GM19455 (cell line): ENCODE measurements around the gene TBX15.

Source experiments
- ATAC-seq: cut with Tn5 transposase; IDR thresholded peaks from one replicate; pipeline ENCODE4 v1.9.1; 2021; ENCODE audit not compliant: unreplicated experiment

TBX15 gene

DNA sequence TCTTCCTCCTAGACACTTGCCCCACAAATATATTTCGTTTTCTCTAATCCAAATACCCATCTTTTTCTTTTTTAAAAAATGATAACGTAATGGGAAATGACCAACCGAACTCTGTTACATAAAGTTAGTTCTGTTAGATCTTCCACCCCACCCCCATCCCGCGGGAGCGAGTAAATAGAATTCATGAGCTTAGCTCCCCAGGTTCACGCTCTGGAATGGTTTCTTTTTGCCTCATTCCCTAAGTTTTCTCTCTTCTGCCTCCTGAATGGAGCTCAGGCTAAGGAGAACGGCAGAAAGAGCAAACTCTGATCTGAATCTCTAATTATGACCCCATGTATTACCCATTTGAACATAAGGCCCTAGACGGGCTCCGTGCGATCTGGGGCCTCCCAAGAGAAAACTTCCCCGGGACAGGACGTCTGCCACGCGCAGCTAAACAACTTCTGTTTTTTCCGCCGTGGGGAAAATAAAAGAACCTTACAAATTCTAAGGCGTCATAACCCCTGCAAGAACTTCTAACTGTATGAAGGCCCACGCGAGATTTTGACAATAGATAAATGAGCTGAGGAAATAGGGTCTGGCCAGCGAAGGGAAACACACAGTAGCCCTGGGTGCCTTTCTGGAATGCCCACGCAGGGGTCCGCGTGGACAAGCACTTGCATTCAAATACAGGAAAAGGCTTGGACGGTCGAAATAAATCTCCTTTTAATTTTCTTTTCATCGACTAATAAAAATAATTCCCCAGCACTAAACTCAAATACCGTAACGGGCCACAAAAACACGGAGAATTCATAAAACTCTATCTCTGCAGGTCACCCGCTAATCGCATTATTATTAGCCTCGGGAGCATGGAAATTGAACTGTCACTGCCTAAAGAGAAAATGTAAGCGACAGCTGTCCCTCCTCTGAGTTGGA is 2.2 kb downstream of the TBX15 start:
- no peak for ATAC-seq

DNA sequence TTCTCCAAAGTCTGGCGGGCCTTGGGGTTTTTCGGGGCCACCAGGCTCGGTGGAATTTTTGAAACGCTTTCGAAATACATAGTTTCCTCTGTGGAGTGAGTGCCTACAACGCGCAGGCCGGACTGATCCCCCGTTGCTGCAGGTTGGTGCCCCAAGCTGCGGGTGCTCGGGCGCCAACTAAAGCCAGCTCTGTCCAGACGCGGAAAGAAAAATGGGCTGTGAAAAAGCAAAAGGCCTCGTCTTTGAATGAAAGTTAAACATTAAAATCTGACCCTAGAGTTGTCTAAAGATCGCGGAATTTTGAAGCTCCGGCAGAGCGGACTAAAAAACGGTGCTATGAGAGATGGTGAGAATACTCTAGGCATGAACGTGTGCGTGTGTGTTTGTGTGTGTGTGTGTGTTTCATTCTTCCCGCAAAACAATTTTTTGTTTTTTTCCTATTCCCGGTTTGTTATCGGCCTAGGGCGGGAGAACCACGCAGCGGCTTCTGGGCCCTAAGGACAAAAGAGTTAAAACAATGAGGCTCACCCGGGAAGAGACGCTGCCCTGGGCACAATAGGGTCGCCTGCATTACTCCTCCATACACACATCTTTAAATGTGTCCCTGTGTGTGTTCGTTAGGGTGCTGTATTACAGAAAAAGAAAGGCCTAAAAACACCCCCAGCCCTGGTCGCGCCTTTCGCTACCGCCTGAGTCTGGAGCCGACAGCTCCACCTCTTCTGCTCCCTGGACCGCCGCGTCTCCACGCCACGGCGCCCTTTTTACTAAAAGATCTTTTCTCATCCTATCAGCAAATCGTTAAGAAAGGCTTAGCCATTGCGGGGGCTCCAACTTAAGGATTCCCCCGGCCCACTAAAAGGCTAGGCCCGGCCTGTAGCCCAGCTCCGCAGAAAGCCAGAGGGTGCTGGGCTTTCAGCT is 3.2 kb downstream of the TBX15 start:
- no peak for ATAC-seq

DNA sequence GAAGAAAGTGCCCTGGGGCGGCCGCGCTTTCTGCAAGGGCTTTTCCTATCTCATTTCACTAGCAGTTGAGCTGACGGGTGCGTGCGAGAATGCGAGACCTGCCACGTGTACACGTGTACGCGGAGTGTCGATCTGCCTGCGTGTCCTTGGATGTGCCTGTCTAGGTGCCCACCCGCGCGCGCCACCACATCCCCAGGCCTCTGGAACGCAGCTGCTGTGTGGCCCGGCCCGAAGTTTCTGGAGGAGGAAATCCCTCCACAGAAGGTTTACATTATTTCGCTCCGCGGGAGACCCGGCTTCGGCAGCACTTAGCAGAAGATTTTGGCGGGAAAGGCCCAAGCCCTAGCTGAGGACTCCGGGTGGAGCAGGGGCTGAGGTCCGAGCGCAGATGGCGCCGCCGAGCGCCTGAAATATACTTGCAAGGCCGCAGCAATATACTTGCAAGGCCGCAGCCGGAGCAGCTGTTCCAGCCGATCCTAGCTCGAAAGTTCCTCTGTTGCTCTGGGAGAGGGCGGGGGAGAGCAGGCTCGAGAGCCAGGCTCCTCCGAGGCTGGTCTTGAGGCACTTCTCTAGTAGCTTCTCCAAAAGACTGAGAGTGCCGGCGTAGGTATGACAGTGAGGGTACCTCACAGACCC is 3.9 kb downstream of the TBX15 start:
- ATAC-seq, result no peak

DNA sequence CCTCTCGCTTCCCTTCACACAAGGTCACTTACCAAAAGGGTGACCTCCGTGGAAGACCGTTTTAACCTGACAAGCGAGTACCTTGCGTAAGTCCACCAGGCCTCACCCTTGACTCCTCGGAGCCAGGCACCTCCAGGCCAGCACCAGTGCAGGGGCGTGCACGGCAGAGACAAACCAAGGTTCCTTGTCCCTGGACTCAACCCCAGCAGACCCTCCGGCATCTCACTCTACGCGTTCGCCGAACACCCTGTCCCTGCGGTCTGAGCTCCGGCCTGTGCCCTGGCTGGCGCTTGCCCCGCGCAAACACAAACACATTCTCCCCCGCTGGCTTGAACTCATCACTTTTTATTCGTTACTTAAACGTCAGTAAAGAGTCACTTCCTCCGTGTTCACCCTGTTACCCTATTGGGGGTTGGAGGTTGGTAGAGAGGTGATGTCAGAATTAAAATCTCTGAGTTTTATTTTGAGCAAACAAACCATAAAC is 4.5 kb downstream of the TBX15 start:
- ATAC-seq, result no peak

DNA sequence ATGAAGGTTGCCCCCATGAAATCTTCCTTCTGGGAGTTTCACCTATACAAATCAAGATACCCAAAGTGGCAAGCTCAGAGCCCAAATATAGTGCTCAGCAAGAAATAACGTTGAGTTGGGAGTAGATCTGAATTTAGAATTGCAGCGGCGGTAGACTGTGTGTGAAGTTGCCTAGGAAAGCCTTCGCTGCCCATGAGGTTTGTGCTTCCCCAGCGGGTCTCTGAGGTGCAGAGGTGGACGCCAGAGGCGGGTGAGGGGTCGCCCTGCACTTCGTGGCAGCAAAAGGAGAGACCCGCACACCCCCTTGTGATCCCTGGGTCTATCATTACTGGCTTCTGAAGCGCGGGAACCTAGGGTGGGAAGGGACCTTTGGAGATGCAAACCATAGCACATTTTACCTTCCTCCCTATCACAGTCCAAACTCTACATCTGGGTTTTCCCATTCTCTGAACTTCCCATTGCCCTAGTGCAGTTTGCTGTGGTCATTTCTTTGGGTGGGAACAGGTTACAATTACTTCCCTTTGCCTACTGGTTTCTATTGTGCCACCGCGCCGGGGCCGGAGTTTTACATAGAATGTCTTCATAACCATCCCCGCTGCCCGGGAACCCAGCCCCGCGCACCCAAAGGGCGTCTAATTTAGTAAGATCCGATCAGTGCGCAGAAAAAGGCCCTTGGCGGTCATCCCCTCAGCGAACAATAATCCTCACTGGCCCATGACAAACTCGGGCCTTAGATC is 5.2 kb downstream of the TBX15 start:
- no peak for ATAC-seq

DNA sequence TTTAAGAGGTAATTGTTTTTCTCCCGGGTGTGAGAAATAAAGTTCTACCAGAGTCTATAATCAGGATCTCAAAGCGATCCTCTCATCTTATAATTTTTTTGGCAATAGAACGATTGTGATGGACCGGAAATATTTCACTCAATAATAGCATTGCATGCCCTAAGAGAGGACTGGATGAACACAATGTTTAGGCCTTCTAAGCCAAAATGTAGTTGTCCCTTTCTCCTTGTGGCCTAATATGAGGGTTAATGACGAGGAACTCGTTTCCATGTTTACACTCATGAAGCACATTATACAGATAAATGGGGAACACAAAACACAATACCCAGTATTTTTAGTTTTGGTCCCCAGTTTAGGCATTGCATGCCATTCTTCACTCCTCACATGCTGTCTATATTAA is 5.9 kb downstream of the TBX15 start:
- no peak for ATAC-seq

DNA sequence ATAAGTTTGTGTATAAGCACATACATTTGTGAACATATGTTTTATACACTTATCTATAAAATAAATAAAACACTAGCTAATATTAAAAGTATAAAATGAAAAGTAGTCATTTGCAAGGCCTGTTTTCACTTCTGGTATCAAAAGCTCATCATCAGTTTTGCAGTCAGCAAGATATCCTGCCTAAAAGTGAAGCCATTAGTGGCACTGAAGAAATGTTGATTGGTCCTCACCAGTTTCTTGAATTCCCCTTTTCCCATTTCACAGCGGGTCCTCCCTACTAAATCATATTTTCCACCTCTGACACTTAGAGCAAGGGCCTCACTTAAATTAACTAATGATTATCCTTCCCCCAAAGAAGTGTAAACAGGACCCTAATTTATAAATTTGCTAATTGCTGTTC is 6.7 kb downstream of the TBX15 start:
- no peak for ATAC-seq

DNA sequence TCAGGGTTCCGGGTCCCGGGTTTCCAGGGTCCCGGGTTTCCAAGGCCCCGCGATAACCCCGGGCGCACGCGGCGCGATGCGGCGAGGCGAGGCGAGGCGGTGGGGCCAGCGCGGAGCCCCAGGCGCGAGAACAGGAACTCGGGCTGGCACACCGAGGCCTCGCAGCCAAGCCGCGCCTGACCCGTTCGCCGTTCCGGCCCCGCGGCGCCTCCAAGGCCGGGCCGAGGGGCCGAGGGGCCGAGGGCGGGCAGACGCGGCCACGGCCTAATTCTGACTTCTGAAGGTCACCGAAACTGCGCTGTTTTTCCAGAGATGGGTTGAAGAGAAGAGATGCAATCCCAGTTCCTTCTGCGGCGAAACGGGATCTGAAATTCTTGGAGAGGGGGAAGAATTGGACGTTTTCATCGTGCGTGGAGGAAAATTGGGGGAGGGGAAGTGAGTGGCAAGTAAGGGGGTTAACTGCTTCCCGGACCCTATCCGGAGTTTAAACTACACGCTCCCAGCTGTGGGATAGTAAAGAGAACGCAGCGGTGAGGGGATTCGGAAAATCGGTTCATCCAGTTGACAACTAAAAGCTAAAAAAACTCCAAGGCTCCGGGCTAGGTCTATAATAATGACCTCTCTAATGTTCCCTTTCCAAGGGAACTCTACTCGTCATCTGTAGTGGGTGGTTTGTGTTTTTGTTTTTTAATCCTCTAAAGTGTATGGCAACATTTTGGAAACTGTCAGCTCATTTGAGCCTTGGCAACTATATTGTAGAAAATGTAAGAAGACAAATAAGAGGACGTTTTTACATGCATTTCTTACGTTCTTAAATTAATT is 8.2 kb downstream of the TBX15 start:
- no peak for ATAC-seq

DNA sequence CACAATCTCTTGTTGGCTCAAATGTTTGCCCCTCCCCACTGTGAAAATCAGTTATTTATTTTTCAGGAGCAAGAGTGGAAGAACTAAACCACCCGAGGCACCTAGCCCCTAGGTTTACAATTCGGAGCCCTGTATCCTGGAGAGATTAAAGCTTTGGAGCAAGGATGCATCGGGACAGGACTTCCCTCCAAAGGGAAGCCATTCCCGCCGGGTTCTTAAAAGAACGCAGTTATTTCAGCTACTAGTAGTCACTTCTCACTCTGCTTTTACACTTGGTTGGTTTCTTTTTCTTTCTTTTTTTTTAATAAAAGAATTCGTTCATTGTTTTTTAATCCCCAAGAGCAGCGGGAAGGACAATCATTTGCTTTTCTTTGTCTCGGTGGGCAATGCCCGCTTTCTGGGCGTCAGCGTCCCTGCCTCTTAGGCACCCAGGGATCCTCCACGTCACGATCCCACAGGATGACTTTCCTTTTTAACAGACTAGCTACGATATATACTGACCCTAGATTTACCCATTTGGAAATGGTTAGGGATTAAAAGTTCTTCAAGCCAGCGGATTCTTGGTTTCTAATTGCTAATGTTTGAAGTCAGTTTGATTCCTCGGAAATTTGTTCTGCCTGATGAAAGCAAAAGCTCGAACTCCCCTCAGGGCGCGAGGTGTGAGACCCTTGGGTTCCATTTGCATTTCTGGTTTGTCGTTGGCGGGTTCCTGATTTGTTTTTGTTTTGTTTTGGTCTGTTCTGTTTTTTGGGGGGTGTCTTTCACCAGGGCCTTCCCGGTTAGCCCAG is 9.0 kb downstream of the TBX15 start:
- ATAC-seq, result no peak

DNA sequence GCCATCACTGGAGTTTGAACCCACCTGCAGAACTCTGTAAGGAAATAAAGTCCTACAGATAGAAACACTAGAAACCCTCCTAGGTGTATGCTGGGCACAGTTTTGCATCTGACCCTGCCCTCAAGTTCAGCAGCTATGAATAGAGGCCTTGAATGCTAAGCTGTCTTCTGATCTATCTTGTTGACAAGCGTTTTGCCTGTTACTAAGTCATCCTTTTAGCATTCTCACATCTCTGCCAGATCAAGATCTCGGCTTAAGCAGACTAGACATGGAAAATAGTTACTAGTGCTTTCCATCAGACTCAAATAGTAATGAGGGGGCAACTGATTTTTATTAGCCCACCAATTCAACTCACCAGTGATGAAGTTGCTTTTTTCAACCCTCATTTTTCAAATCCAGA is 10.5 kb downstream of the TBX15 start:
- ATAC-seq, result no peak

DNA sequence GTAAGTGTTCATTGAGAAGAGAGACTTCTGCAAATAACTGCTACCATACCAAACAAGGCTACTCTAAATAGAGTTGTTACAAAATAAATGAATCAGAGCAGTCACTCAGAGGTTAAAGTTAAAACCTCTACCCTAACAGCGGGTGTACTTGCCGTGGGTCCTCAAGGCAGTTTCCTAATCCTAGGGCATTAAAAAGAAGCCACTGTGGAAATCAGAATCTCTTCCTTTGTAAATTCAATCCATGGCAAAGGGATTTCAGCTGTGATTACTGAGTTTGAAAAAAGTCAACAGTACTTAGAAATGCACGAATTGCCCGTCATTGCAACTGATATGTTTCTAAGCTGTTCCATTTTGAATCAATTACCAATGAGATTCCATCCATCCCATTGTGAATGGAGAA is 13.5 kb downstream of the TBX15 start:
- ATAC-seq, result no peak

DNA sequence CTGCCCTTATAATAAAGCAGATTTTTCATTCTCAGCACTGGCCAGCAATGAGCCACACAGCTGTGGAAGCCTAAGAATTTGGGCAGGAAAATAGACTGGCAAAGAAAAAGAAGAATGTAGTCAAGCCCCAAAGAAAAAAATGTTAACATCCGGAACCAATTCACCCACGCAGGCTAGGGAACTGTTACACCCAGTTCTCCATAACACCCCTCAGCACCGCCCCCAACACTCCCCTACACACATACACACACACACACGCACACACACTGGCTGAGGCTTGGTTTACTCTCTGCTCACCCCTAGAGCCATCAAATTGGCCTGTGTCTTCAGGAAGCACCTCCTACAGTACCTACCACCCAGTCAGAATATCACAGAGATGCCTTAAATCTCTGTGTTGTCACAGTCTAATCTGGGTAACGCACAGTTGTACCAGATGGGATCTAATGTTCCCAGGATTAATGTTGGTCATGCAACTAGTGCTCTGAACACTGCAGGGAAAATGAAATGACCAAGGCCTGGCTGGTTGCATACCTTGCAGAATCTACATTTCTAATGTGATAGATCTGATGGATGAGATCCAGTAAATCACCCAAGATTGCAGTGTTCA is 14.5 kb downstream of the TBX15 start:
- ATAC-seq, result no peak

DNA sequence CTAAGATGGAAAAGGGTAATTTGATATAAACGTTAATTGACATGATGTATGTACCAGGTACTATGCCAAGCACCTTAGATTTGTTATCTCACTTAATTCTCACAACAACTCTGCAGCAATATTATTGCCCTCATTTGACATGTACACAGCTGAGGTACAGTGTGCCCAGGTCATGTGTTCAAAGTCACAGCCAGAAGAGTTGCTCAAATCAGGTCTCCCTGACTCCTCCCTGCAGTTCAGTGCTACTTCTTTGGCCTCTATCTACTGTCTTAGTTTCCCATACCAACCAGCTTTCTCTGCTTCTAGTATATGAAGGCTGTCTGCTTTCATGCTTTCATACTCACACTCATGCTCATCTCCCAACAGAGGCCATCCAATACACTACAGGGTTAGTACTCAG is 15.1 kb downstream of the TBX15 start:
- no peak for ATAC-seq

DNA sequence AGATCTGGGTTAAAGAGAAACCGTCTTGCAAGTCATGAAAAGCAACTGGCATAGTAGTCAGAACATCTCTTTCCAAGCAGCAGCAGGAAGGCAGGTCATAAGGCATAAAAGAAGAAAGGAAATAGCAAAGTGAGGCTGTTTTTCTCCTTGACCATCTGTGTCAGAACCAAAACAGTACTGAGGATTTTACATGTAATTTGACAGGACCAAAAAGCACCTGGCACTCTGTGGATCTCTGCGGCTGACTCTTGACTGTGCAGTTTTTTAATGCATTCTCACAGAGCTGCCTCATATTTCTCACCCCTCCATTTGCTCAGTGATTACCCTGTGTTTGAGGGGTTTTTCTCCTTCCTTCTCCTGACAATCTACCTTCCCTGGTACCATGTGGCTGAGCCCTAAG is 17.7 kb downstream of the TBX15 start:
- no peak for ATAC-seq

DNA sequence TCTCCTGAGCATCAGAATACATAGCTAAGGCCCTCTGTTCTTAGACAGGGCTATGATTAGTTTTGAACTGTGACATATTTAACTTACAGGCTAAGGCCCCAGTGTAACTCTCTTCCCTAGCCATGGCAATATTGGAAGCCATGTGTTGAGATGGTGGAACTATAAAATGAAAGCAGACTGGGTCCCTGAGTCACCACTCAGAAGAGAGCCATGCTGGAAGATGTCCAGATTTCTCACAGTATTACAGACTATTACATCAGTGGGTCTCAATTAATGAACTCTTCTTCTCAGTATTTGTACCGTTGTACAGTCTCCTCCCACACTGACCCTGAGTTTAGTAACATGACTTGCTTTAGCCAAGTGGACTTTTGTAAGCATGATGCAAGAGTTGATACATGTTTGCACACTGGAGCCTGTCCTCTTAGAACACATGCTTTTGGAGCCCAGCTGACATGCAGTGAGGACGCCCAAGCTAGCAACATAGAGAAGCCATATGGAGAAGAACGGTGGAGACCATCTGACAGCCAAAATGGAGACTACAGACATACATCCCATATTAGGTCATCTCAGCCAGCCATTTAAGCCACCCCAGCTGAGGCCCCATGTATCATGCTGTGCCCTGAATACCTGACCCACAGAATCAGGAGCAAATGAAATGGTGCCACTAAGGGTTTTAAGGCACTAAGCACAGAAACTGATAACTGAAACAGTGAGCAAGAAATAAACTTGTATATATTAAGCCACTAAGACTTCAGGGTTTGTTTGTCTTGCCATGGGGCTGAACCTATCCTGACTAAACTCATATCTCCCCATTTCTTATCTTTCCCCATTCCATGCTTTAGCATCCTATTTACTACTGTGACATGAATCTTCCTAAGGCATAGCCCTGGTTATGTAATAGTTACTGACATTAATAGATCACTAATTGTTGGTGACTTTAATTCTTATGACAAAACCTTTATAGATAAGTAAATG is 24.4 kb downstream of the TBX15 start:
- no peak for ATAC-seq

DNA sequence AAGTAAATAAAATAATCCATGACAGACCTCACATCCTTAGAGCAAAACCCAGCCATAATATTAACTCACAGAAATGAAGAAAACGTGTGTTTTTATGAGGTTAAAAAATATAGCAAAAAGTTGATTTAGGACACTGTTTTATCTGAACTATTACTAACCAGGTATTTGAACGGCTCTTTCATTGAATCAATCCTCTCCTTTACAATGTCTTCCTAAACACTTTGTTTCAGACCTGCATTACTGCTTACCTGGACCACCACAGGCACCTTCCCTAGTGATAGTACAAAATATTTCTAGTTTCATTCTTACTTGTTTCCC is 25.0 kb downstream of the TBX15 start:
- ATAC-seq, result no peak

DNA sequence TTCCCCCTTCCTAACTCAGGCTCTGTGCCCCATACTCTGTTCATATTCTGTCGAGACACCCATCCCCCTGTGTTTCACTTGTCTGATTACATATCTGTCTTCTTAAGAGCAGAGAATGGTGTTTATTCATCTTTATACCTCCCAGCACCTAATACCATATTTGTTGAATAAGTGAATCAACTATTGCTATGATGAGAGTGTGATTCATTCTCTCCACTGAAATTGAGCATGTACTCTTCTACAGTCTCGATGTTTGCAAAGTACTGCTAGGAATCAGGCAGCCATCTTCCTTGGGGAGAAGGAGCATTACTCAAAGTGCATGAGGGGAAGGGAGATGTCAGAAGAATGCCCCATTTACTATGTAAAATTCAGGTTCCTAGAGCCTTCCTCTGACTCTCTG is 27.0 kb downstream of the TBX15 start:
- ATAC-seq, result no peak
